ENCODE data around the gene SCGB1A1.

- TF ChIP-seq EP300 (IDR thresholded peaks at IDR 0.05) (no peak), POLR2A (IDR thresholded peaks at IDR 0.05; ENCODE audit: low read depth) (no peak)
Observed at GRCh38 chr11:62402226-62402959, 16.4 kb upstream of the SCGB1A1 start.

All from esophagus muscularis mucosa (tissue), 2 donors.